NCI-H2107 (cell line): ENCODE results near the gene BMP4.

ENCODE experiments used
- DNase-seq: peaks from one replicate; lab custom pipeline; 2025; lab: John Stamatoyannopoulos, UW

Gene BMP4

DNA sequence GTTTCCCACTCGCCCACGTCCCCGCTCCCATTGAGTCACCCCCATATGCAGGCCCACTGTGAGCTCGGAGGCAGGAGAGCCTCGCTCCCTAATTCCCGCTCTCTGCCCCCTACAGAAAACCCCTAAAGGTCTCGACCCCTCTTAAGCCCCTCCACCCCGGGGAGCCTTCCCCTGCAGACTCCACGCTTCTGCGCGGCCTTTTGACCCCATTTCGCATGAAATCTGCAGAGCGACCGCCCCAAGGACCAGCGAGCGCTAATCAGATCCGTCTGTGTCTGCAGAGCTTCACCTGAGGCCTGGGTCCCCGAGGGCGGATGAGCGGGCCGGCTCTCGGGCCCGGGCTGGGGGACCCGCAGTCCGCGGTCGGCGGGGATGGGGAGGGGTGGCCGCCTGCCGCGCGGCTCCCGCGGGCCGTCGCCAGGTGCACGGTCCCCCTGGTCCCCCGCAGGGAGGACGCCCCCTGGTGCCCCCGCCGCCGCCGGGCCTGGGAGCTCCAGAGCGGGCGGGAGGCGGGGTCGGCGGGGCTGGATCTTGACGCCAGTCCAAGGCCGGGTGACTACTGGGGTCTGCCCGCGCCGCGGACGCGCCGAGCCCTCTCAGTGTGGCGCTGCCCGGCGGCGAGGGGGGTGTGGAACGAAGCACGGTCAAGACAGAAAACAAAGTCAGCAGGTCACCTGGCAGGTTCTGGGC, 10.1 kb downstream of the BMP4 start:
- DNase-seq = no peak

DNA sequence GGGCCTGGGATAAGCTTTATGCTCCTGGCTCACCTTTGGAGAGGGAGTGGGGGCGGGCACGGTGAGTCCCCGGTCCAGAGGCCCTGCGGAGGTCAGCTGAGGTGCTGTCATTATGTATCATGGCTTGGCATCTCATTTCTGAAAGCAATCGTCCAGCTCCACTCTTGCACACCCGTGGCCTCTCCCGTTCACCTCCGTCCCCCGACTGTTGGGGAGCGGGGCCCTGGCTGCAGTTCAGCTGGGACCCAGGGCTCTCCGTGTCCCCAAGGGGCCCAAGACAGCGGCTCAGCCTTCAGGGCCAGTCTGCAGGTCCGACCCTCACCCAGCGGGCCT, 10.6 kb downstream of the BMP4 start:
- DNase-seq = no peak

DNA sequence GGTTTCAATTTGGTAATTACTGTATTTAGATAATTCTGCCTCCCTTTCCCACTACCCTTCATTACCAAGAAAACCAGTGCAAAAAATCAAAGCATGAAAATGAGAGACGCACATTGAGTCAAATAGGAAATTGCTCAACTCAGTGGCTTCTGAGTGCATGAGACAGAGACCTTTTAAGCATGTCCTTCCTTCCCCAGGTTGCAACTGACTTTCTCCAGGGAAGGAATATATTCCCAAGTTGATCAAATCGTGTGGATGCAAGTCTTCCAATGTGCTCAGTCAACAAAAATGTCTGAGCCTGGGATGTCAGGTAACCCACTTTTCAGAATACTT, 12.9 kb downstream of the BMP4 start:
- no peak for DNase-seq

DNA sequence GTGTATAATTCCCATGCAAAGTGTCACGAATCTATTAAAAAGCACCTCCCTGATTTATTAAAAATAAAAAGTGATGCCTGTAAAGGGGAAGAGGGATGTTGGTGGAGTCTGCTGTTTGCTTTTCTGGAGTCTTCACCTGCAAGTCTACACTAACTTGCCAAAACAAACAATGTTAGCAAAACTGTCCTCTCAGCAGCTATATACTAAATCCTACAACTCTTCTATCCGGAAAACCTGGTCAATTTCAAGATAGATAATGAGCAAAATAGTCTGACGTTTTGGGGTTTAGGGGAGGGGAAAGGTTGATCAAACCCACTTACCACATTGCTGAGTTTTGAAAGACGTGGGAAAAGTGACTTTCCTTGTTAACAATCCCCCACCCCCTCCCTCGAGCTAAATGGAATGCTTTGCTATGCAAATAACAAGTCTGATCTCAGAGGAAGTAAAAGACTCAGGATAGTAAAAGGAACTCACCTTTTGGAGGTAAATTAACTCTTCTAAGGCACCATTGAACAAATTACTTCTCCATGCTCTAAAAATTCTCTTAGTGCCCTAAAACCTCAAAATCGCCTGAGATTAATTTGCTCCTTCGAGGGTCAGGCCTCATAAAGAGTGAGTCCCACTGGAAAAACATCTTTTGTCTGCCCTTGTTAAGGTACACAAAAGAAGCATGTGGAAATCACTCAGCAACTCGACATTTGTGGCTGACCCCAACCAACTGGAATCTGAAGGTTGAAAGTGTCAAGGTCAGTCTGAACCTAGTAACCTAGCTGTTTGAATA, 13.5 kb downstream of the BMP4 start:
- DNase-seq = no peak

DNA sequence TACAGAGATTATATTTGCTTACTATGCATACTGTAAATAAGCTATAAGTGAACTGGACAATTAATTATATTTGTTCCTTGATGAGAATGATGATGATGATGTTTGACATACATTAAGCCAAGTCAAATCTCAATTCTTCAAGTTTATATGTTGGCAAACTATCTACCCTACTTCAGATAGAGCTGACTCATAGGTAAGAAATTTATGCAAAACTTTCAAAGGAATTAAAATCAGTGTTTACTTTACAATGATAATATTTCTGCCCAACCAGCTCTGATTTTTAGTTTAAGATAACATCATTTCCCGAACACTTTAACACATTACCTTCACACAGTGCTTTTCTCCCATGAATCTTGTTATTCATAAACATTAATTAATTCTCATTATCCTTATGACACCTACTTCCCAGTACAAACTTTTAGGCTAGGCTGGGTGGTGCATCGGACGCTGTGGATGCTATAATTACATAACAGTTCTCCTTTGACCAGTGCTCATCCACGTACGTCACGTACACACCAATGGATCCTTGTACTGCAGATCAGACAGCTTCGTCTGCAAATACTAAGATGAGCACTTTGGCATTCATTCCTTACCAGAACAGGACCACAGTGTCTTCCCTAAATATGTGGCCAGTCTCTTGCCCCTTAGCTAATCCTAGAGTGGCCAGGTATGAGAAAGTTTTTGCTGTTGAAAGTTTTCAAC, 18.3 kb downstream of the BMP4 start:
- DNase-seq = no peak

DNA sequence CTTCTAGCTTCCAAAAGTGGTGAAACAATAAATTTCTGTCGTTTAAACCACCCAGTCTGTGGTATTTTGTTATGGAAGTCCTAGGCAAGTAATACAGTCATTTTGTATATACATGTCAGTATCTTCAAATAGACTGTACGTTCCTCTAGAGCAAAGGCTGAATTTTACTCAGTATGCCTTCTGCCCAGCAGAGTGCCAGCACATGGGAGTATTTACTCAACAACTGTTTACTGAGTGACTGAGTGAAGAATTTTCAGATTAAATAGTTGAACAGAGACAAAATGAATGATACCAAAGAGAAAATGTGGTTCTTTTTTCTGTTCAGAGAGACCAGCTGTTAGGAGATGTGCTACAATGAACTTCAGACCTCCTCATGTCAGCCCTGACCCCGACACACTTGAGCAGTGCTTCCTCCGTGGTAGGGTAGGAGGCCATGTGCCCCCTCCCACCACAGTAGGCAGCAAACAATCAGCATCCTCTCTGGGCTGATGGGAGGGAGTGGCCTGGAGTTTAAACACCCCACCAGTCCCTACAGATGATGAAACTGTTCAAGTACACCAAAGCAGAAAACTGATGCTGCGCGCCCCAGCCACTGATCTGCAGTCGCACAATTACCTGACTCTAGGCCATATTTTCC, 21.7 kb downstream of the BMP4 start:
- DNase-seq = no peak

DNA sequence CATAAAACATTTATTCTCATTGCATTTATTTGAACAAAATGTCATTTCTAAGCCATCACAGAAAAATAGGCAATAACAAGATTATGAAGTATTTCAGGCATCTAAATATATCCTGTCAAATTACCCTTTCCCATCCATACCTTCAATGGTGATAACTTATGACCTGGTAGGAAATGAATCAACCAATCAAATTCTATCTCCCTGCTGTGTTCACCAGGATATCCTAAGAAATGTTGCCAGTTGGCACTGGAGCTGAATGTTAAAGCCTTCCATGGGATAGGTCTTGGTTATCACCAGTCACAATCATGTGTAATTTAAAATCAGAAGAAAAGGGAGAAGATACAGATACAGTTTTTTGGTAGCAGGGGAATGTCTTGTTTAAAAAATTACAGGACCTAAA, 23.7 kb downstream of the BMP4 start:
- DNase-seq = no peak

DNA sequence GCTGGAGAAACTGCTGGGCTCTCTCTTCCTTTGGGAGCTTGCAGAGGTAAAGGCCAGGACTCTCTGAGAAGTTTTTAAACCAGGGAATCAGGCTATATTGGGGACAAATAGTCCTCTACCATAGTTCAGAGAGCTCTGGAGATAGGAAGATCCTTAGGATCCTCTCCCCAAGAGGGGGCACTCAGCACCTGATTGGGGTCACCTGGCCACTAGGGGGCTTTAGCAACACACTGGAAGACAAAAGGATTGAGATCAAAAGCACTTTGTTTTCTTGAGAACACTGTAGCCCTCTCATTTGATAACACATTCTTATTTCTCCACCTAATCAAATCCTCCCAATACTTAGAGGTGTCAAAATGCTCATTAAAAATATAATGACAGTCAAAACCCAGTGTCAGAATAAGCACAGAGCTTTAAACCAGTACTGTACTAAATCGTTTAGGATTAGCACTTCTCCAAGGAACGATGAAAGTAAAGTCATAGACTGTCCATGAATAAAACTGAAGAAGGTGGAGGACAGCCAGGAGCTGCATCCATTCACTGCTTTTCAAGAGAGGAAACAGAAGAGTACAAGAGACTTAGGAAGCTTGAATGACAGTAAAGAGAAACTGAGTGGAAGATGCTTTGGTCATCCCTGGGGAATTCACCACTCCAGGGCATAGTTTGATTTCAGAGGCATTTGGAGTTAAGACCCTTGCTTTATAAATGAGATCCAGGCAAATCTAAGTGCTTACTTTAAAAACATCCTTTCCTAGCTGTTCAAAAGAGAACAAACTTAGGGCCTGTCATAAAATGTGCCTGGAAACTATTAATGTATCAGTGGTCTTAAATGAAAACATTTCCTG, 26.5 kb downstream of the BMP4 start:
- no peak for DNase-seq

DNA sequence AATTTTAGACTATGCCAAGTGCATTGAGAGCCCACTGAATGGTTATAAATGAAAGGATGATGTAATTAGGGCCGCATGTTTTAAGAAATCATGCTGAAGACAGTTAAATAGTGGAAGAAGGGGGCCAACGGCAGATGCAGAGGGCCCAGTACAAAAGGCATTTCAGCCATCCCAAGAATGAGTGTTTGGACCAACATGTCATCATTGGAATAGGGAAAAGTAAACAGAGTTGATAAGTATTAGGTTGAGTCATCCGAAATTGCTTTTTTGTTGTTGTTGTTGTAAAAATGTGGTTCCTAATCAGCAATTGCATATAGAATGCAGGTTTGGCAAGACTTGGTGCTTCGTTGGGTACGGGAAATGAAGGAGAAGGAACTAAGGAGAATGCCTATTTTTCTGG, 29.5 kb downstream of the BMP4 start:
- DNase-seq = no peak

DNA sequence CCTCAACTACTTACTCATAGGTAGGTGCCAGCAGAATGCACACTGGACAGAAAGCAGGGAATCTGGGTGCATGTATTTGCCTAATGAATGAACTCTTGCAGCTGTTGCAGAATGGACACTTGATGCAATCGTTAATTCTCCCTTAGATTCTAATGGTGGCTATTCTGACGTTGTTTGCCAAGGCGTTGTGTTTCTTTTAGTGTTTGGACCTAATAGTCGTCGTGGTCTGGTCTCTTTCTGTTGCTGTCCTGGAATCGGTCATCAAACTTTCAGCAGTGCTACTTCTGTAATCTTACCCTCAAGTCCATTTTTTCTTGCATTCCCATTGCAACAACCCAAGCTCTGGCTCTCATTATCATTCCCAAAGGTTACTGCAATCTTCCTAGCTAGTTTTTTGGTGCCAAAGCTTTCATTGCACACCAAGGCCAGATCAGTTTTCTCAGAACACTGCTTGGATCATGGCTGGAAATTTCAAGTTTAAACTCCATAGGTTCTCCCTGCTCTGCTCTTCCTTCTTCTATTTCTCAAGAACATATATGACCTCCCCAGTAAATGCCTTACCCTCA, 31.3 kb downstream of the BMP4 start:
- no peak for DNase-seq

DNA sequence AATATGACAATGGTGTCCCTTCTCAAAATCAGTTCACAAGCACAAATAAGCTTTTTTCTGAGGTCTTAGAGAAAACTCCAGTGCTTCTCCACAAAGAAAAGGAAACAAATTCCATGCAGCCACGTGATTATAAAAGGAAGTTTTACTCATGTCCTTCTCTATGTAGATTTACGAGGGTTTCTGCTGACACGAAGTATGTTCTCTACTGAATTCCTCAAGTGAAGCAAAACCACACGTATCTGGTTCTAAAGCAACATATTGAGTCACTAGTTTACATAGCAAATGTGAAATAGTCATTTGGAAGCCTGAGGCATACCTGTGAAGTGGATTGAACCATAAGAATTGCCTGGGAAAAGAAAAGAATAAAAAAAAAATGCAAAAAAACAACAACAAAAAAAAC, 31.9 kb downstream of the BMP4 start:
- no peak for DNase-seq

DNA sequence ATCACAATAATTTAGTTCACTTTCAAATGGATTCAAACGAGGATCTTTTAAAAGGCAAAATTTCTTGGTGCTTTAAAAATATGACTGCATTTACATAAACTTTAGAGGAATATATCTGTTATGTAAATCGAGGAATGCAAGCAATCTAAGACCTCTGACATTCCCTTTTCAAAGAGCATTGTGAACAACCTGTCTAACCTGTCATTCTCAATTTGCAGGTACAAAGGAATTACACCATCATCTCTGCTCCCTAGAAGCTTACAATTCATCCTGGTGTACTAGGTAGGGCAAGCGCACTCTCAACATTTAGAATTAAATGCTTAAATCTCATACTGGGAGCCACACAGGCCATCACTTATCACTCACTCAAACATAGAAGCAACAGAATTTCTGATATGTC, 35.6 kb downstream of the BMP4 start:
- no peak for DNase-seq

DNA sequence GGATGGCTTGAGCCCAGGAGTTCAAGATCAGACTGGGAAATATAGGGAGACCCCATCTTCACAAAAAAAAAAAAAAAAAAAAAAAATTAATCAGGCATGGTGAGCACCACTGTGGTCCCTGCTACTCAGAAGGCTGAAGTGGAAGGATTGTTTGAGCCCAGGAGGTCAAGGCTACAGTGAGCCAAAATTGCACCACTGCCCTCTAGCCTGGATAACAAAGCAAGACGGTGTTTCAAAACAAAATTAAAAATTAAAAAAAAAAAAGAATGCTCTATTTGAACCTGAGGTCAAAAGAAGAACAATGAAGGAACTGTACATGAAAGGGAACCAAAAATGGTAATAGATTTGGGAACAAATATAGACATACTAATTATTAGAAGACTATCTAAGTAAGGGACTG, 40.4 kb downstream of the BMP4 start:
- no peak for DNase-seq

DNA sequence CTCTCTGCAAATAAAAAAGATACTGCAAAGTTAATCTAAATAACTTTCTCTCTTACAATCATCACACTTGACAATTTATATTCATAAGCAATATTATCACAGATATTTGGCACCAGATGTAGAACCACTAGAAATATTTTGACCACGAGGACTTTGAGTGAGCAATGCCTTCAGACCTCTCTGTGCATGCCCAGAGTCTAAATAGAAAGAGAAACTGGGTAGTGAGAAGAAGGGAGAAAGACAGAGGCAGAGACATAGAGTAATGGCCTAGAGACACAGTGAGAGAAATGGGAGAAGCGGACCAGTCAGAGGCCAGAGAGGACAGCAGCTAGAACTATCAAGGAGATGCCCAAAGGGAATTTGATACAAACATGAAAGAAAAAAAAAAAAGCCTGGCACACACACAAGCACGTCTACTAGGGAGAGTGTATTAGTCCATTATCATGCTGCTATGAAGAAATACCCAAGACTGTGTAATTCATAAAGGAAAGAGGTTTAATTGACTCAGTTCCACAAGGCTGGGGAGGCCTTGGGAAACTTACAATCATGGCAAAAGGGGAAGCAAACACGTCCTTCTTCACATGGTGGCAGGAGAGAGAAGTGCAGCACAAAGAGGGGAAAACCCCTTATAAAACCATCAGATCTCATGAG, 41.1 kb downstream of the BMP4 start:
- no peak for DNase-seq

DNA sequence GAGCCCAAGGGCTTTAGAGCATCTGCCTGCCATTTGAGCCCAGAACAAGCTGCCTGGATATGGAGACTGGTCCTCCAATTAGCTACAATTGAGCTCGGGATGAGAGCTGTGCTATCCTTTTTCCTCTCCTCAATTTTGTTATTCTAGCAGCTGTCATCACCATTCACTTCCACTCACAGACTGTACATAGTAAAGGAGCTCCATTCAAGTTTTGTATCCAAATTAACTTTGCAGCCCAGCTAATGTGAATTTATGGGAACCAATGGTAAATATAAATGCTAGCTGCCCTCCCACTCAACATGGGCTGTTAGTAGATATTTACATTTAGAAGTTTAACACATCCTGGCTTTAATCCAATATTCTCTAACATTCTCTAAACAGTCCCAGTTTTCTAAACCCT, 44.6 kb downstream of the BMP4 start:
- DNase-seq = no peak

DNA sequence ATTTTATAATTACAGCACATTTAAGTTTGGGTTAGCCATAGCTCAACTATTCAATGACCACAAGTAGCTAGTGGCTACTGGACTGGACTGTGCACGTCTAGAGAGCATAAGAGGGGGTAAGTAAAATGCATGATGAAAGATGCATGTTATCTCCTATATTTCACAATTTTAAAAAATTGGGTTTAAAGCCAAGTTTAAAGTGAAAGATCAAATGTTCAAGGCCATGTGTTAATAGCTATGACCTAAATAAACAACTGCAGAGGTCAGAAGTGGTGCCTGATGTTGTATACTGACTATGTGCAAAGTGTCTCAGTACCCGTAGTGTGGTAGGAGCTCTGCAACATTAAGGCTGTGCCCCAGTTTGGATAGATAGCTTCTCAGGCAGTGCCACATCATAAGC, 48.2 kb downstream of the BMP4 start:
- DNase-seq = no peak

DNA sequence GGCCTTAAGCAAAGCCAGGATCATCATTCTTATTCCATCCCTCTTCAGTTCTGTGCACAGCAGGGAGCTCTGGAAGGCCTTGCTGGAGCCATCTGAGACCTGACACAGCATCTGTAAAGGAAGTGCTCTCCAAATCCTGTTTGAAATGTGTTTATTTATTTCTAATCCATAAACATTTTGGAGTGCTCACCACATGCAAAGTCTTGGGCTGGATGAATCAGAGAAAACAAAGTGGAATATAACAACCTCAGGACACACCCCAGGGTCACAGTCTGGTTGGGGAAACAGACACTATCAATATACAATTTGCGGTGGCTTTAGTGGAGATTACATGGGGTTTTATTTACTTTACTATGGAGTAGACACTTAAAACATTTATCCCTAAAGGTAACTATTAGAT, 54.3 kb downstream of the BMP4 start:
- DNase-seq = no peak

DNA sequence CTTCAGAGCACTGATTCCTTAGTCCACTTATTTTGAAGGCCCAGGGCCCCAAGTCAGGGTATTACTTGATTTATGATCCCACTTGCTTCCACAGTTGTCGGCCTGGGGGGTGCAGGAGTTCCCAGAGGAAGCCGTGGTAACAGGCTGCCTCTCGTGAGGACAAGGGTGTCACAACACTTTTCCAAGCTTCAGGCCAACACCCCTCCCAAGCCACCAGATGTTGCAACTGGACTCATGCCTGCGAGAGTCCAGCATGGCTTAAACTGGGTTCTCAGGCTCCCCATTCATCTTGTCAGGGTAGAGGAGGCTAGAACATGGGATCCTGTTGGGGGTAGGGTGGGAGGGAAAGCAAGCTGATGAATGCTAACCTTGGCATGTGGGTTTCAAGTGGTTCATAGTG, 56.1 kb downstream of the BMP4 start:
- no peak for DNase-seq
